Prostate gland (tissue), 2 donors: ENCODE data around the gene NPAS1. TPM values are rescaled to one million over a fixed set of nuclear protein-coding genes. Genes with fewer than 3 reads are reported as not detected.

Experiments
- DNase-seq: peaks from one replicate; pipeline ENCODE4 v3.0.0-alpha.2; 2019; ENCODE audit warnings: low spot score
- H3K27ac ChIP-seq, 2 donors: fragments of 200-600 bp; sonication (generic); 2 replicates each; pipeline ENCODE4 v1.5.1; 2017 to 2019
- H3K27me3 ChIP-seq: fragments of 200-600 bp; sonication (generic); replicated peaks from 2 replicates; pipeline ENCODE4 v1.5.1; 2019; ENCODE audit not compliant: insufficient read depth
- H3K36me3 ChIP-seq, 2 donors: fragments of 200-600 bp; sonication (generic); 1 replicate in 1 of 2; 2 replicates in 1 of 2; pipeline versions ENCODE4 v1.5.1 to v1.8.1; 2017 to 2019
- H3K4me1 ChIP-seq: fragments of 200-600 bp; sonication (generic); replicated peaks from 2 replicates; pipeline ENCODE4 v1.5.1; 2019
- H3K4me3 ChIP-seq, 2 donors: fragments of 200-600 bp; sonication (generic); 2 replicates each; pipeline ENCODE4 v1.5.1; 2017 to 2019
- H3K9me3 ChIP-seq: fragments of 200-600 bp; sonication (generic); 2 replicates; pipeline ENCODE4 v1.5.1; 2017
- CTCF ChIP-seq, 4 experiments: fragments of 200-600 bp in 2 of 4; fragments of 450-650 bp in 2 of 4; sonication (generic) in 2 of 4; IDR thresholded peaks; 1 replicate in 3 of 4; 2 replicates in 1 of 4; pipeline ENCODE4 v1.5.1; 2016 to 2019; ENCODE audit warnings: antibody characterized with exemption in 4 of 4, mild to moderate bottlenecking in 2 of 4, moderate library complexity in 2 of 4
- POLR2A ChIP-seq: fragments of 450-650 bp; IDR thresholded peaks from one replicate; pipeline ENCODE4 v1.6.1; 2016; ENCODE audit warnings: antibody characterized with exemption, mild to moderate bottlenecking
- POLR2AphosphoS5 ChIP-seq: sonication (generic); formaldehyde crosslinking; IDR thresholded peaks from one replicate; pipeline ENCODE4 v1.6.1; 2017; ENCODE audit warnings: antibody characterized with exemption
- WGBS: methylation state at CpG from one replicate; pipeline ENCODE4 v1.1.5; 2018; 5-methylcytosine and 5-hydroxymethylcytosine counted together
- intact Hi-C: fragments of 100-400 bp; cut with DNase I; formaldehyde crosslinking; loops from one replicate; pipeline ENCODE4 v1.14.2; 2022
- total RNA-seq, 2 donors: library from RNA; depleted of rRNA; stranded (reverse); fragments of >200 nt; gene quantifications; one replicate each; pipeline ENCODE4 v1.1.0, GENCODE V29; 2016

The NPAS1 gene
- total RNA-seq, 2 donors from 2014 or later: 0.27 to 0.51 TPM

- 81% methylated on average over 5 of the region's 5 CpGs for WGBS
- no peak for DNase-seq
- Histone ChIP-seq H3K27ac (peak overlapping the region; percentile 70 to 71), H3K4me3 (no peak overlapping the region), H3K4me1 (peaks cover 33% of the 10 kb centered on the region), H3K27me3 (no peaks in the 10 kb centered on the region), H3K9me3 (no peaks in the 10 kb centered on the region), H3K36me3 (no peaks in the 10 kb centered on the region)
- no peak for TF ChIP-seq POLR2A
- no peak for TF ChIP-seq CTCF (IDR thresholded peaks at IDR 0.05)
- intact Hi-C loops: loop anchor here (5.0 kb wide), 1 partner anchor 116 kb away; the partner anchor contains the start of gene ARHGAP35
These were observed 41.3 kb upstream of the NPAS1 start for GRCh38 chr19:46978171-46978869.

- Histone ChIP-seq H3K9me3 (no peaks in the 10 kb centered on the region), H3K27ac (peak overlapping the region in 1 of 2 donors; percentile 20), H3K36me3 (no peaks in the 10 kb centered on the region), H3K4me3 (no peak overlapping the region), H3K27me3 (no peaks in the 10 kb centered on the region), H3K4me1 (peaks cover 33% of the 10 kb centered on the region)
- TF ChIP-seq CTCF (IDR thresholded peaks at IDR 0.05): no peak
- TF ChIP-seq POLR2AphosphoS5: peak; percentile 27
- intact Hi-C loops: loop anchor here (5.0 kb wide), 1 partner anchor 117 kb away; the partner anchor contains the start of gene ARHGAP35
- 37% methylated on average over 29 of the region's 29 CpGs for WGBS
- peak; percentile 76 for DNase-seq
These were observed 40.2 kb upstream of the NPAS1 start for GRCh38 chr19:46979126-46980105.

- H3K27ac ChIP-seq: peak overlapping the region in 1 of 2 donors; percentile 36
- H3K36me3 ChIP-seq: no peaks in the 10 kb centered on the region
- no peaks in the 10 kb centered on the region for H3K9me3 ChIP-seq
- intact Hi-C loops: no loop called here
- WGBS: 90% methylated on average over 3 of the region's 3 CpGs
- no peak for DNase-seq
- H3K4me3 ChIP-seq: no peak overlapping the region
- H3K27me3 ChIP-seq: no peaks in the 10 kb centered on the region
- H3K4me1 ChIP-seq: peaks cover 29% of the 10 kb centered on the region
- no peak for TF ChIP-seq CTCF (IDR thresholded peaks at IDR 0.05)
These were observed 38.9 kb upstream of the NPAS1 start for GRCh38 chr19:46980761-46981160.

- 56% methylated on average over 8 of the region's 8 CpGs for WGBS
- Histone ChIP-seq H3K27ac (peak overlapping the region; percentile 36 to 37), H3K36me3 (no peaks in the 10 kb centered on the region), H3K4me3 (no peak overlapping the region), H3K9me3 (no peaks in the 10 kb centered on the region), H3K27me3 (no peaks in the 10 kb centered on the region), H3K4me1 (peaks cover 27% of the 10 kb centered on the region)
- no peak for DNase-seq
- intact Hi-C loops: no loop called here
- TF ChIP-seq POLR2AphosphoS5: no peak
- TF ChIP-seq CTCF (IDR thresholded peaks at IDR 0.05): no peak
- no peak for TF ChIP-seq POLR2A
These were observed 38.2 kb upstream of the NPAS1 start for GRCh38 chr19:46981286-46981945.
